Mesenchymal stem cell (in vitro differentiated cells and primary cell): ENCODE data around the gene ERVK3-1.

ENCODE experiments used
- DNase-seq: peaks from one replicate; pipeline ENCODE4 v3.0.0-alpha.2; 2013
- H2AFZ ChIP-seq: one replicate; pipeline ENCODE4 v1.6.1; 2013; ENCODE audit warnings: low read depth, mild to moderate bottlenecking, control low read depth, inconsistent platforms, low read length, moderate library complexity
- H2AK5ac ChIP-seq: 2 replicates; pipeline ENCODE4 v1.6.1; 2013; ENCODE audit warnings: low read length, moderate library complexity, mild to moderate bottlenecking, inconsistent platforms; ENCODE audit not compliant: severe bottlenecking
- H2BK120ac ChIP-seq: one replicate; pipeline ENCODE4 v1.6.1; 2013; ENCODE audit warnings: low read depth, mild to moderate bottlenecking, inconsistent platforms, low read length, moderate library complexity
- H2BK12ac ChIP-seq, 2 experiments: one replicate each; pipeline ENCODE4 v1.6.1; 2013; ENCODE audit warnings: inconsistent platforms in 2 of 2, low read length in 2 of 2, mild to moderate bottlenecking in 2 of 2, moderate library complexity in 2 of 2, control low read depth in 1 of 2
- H2BK15ac ChIP-seq: one replicate; pipeline ENCODE4 v1.6.1; 2013; ENCODE audit warnings: mild to moderate bottlenecking, low read depth, inconsistent platforms; ENCODE audit not compliant: poor library complexity, severe bottlenecking
- H2BK5ac ChIP-seq: 2 replicates; pipeline ENCODE4 v1.6.1; 2013; ENCODE audit warnings: low read depth, mild to moderate bottlenecking, low read length, control low read depth, inconsistent platforms; ENCODE audit not compliant: poor library complexity, severe bottlenecking
- H3K14ac ChIP-seq, 2 experiments: one replicate each; pipeline ENCODE4 v1.6.1; 2013; ENCODE audit warnings: inconsistent platforms in 2 of 2, low read length in 2 of 2, control low read depth in 1 of 2, mild to moderate bottlenecking in 1 of 2, moderate library complexity in 1 of 2
- H3K18ac ChIP-seq, 2 experiments: one replicate each; pipeline ENCODE4 v1.6.1; 2013; ENCODE audit warnings: inconsistent platforms in 2 of 2, low read length in 2 of 2, control low read depth in 1 of 2, low read depth in 1 of 2, mild to moderate bottlenecking in 1 of 2
- H3K23ac ChIP-seq, 2 experiments: one replicate each; pipeline ENCODE4 v1.6.1; 2013; ENCODE audit warnings: inconsistent platforms in 2 of 2, low read length in 2 of 2, mild to moderate bottlenecking in 2 of 2, moderate library complexity in 2 of 2, control low read depth in 1 of 2
- H3K27ac ChIP-seq: 2 replicates; pipeline ENCODE4 v1.5.1; 2013; ENCODE audit warnings: mild to moderate bottlenecking, moderate library complexity, low read length, control low read depth, inconsistent platforms; ENCODE audit not compliant: poor library complexity, severe bottlenecking
- H3K27me3 ChIP-seq, 2 experiments: 2 replicates each; pipeline versions ENCODE4 v1.6.1 to v1.7.0; 2013; ENCODE audit warnings: low read length in 2 of 2, mild to moderate bottlenecking in 2 of 2, moderate library complexity in 2 of 2, control low read depth in 1 of 2, inconsistent platforms in 1 of 2; ENCODE audit not compliant: control insufficient read depth in 1 of 2, insufficient read depth in 1 of 2
- H3K36me3 ChIP-seq, 2 experiments: 2 replicates each; pipeline versions ENCODE4 v1.6.1 to v1.7.0; 2013; ENCODE audit warnings: low read length in 2 of 2, control low read depth in 1 of 2, inconsistent platforms in 1 of 2, low read depth in 1 of 2, mild to moderate bottlenecking in 1 of 2; ENCODE audit not compliant: insufficient read depth in 2 of 2, control insufficient read depth in 1 of 2
- H3K4ac ChIP-seq, 2 experiments: one replicate each; pipeline ENCODE4 v1.6.1; 2013; ENCODE audit warnings: inconsistent platforms in 2 of 2, low read length in 2 of 2, mild to moderate bottlenecking in 2 of 2, moderate library complexity in 2 of 2, control low read depth in 1 of 2, low read depth in 1 of 2
- H3K4me1 ChIP-seq: 2 replicates; pipeline ENCODE4 v1.6.1; 2013; ENCODE audit warnings: low read depth, low read length, control low read depth; ENCODE audit not compliant: control insufficient read depth, insufficient read depth
- H3K4me2 ChIP-seq: 2 replicates; pipeline ENCODE4 v1.6.1; 2013; ENCODE audit warnings: low read length, mild to moderate bottlenecking, inconsistent platforms; ENCODE audit not compliant: poor library complexity, severe bottlenecking
- H3K4me3 ChIP-seq, 2 experiments: 2 replicates each; pipeline versions ENCODE4 v1.5.1 to v1.7.0; 2013; ENCODE audit warnings: low read length in 2 of 2, mild to moderate bottlenecking in 2 of 2, control low read depth in 1 of 2, low read depth in 1 of 2; ENCODE audit not compliant: insufficient read depth in 1 of 2
- H3K79me1 ChIP-seq: replicated peaks from 2 replicates; pipeline ENCODE4 v1.6.1; 2013; ENCODE audit warnings: mild to moderate bottlenecking, control low read depth, low read length, inconsistent platforms; ENCODE audit not compliant: poor library complexity, severe bottlenecking
- H3K9ac ChIP-seq: 2 replicates; pipeline ENCODE4 v1.7.0; 2013; ENCODE audit warnings: mild to moderate bottlenecking, low read length, moderate library complexity
- H3K9me3 ChIP-seq: 2 replicates; pipeline ENCODE4 v1.7.0; 2013; ENCODE audit warnings: mild to moderate bottlenecking, low read length; ENCODE audit not compliant: control insufficient read depth
- H4K8ac ChIP-seq: one replicate; pipeline ENCODE4 v1.6.1; 2013; ENCODE audit warnings: inconsistent platforms, mild to moderate bottlenecking, low read length, moderate library complexity
- H4K91ac ChIP-seq: one replicate; pipeline ENCODE4 v1.6.1; 2013; ENCODE audit warnings: mild to moderate bottlenecking, low read length, inconsistent platforms
- WGBS: methylation state at CpG from one replicate; pipeline ENCODE4 v1.1.7; 2013; ENCODE audit warnings: mixed read lengths; 5-methylcytosine and 5-hydroxymethylcytosine counted together

Gene ERVK3-1

GRCh38 chr19:58261968-58262921, 42.9 kb upstream of the ERVK3-1 start:
- H2AFZ ChIP-seq: no peak overlapping the region
- 96% methylated on average over 19 of the region's 19 CpGs for WGBS
- no peak overlapping the region for H4K91ac ChIP-seq
- H2BK5ac ChIP-seq: no peak overlapping the region
- H3K18ac ChIP-seq: no peak overlapping the region
- H2BK12ac ChIP-seq: no peak overlapping the region
- no peak overlapping the region for H4K8ac ChIP-seq
- H3K9me3 ChIP-seq: peaks cover 100% of the 10 kb centered on the region
- H3K27me3 ChIP-seq: no peaks in the 10 kb centered on the region
- H2AK5ac ChIP-seq: no peak overlapping the region
- peak overlapping the region in 1 of 2 experiments; percentile 63 for H3K4me3 ChIP-seq
- no peak overlapping the region for H3K9ac ChIP-seq
- peak; percentile 30 for DNase-seq
- no peak overlapping the region for H3K4ac ChIP-seq
- no peak overlapping the region for H2BK120ac ChIP-seq
- no peak overlapping the region for H3K14ac ChIP-seq
- H3K23ac ChIP-seq: no peak overlapping the region
- H3K27ac ChIP-seq: no peak overlapping the region
- no peaks in the 10 kb centered on the region for H3K4me1 ChIP-seq
- no peak overlapping the region for H2BK15ac ChIP-seq
- H3K36me3 ChIP-seq: peaks cover 81 to 82% of the 10 kb centered on the region in 2 experiments
- H3K79me1 ChIP-seq: peaks cover 26% of the 10 kb centered on the region
- no peak overlapping the region for H3K4me2 ChIP-seq

GRCh38 chr19:58262922-58263296, 42.3 kb upstream of the ERVK3-1 start:
- Histone ChIP-seq H3K4me2 (no peak overlapping the region), H2BK15ac (no peak overlapping the region), H2BK5ac (no peak overlapping the region), H3K4ac (no peak overlapping the region), H3K18ac (no peak overlapping the region), H2AK5ac (no peak overlapping the region), H3K4me3 (peak overlapping the region in 1 of 2 experiments; percentile 63), H3K14ac (no peak overlapping the region), H3K36me3 (peaks cover 74 to 77% of the 10 kb centered on the region in 2 experiments), H2BK120ac (no peak overlapping the region), H3K27ac (no peak overlapping the region), H4K91ac (no peak overlapping the region), H4K8ac (no peak overlapping the region), H3K79me1 (peaks cover 21% of the 10 kb centered on the region), H3K9me3 (peaks cover 95% of the 10 kb centered on the region), H3K27me3 (no peaks in the 10 kb centered on the region), H3K4me1 (no peaks in the 10 kb centered on the region), H2AFZ (no peak overlapping the region), H2BK12ac (no peak overlapping the region), H3K23ac (no peak overlapping the region), H3K9ac (no peak overlapping the region)
- WGBS: 97% methylated on average over 7 of the region's 7 CpGs
- no peak for DNase-seq

GRCh38 chr19:58265100-58265499, 40.1 kb upstream of the ERVK3-1 start:
- H3K36me3 ChIP-seq: peaks cover 57 to 63% of the 10 kb centered on the region in 2 experiments
- no peaks in the 10 kb centered on the region for H3K27me3 ChIP-seq
- H2BK15ac ChIP-seq: no peak overlapping the region
- no peak overlapping the region for H3K9ac ChIP-seq
- no peaks in the 10 kb centered on the region for H3K4me1 ChIP-seq
- no peak for DNase-seq
- no peak overlapping the region for H3K14ac ChIP-seq
- peak overlapping the region in 1 of 2 experiments; percentile 63 for H3K4me3 ChIP-seq
- no peak overlapping the region for H3K27ac ChIP-seq
- H3K4ac ChIP-seq: no peak overlapping the region
- H2AFZ ChIP-seq: no peak overlapping the region
- H3K79me1 ChIP-seq: peaks cover 14% of the 10 kb centered on the region
- no peak overlapping the region for H3K23ac ChIP-seq
- H2BK5ac ChIP-seq: no peak overlapping the region
- 98% methylated on average over 3 of the region's 3 CpGs for WGBS
- H4K8ac ChIP-seq: no peak overlapping the region
- H2AK5ac ChIP-seq: no peak overlapping the region
- no peak overlapping the region for H2BK120ac ChIP-seq
- no peak overlapping the region for H3K4me2 ChIP-seq
- no peak overlapping the region for H4K91ac ChIP-seq
- no peak overlapping the region for H3K18ac ChIP-seq
- H3K9me3 ChIP-seq: peaks cover 93% of the 10 kb centered on the region
- H2BK12ac ChIP-seq: no peak overlapping the region

GRCh38 chr19:58268344-58268743, 36.8 kb upstream of the ERVK3-1 start:
- peaks cover 15% of the 10 kb centered on the region for H3K79me1 ChIP-seq
- H3K14ac ChIP-seq: no peak overlapping the region
- H3K9me3 ChIP-seq: peaks cover 90% of the 10 kb centered on the region
- no peak overlapping the region for H2BK5ac ChIP-seq
- H3K27me3 ChIP-seq: no peaks in the 10 kb centered on the region
- H3K4me1 ChIP-seq: no peaks in the 10 kb centered on the region
- no peak overlapping the region for H3K27ac ChIP-seq
- no peak overlapping the region for H3K4ac ChIP-seq
- H3K9ac ChIP-seq: no peak overlapping the region
- peaks cover 47 to 65% of the 10 kb centered on the region in 2 experiments for H3K36me3 ChIP-seq
- no peak overlapping the region for H2AFZ ChIP-seq
- no peak overlapping the region for H2BK12ac ChIP-seq
- peak overlapping the region in 1 of 2 experiments; percentile 42 for H3K4me3 ChIP-seq
- no peak overlapping the region for H3K18ac ChIP-seq
- WGBS: 92% methylated on average over 2 of the region's 3 CpGs
- no peak overlapping the region for H2BK15ac ChIP-seq
- no peak overlapping the region for H2BK120ac ChIP-seq
- no peak overlapping the region for H4K91ac ChIP-seq
- H2AK5ac ChIP-seq: no peak overlapping the region
- DNase-seq: no peak
- no peak overlapping the region for H4K8ac ChIP-seq
- H3K23ac ChIP-seq: no peak overlapping the region
- no peak overlapping the region for H3K4me2 ChIP-seq
